ENCODE results near the gene TMEM63B. TPM values are rescaled to one million over a fixed set of nuclear protein-coding genes. Genes with fewer than 3 reads are reported as not detected.

TMEM63B gene
- total RNA-seq, 1 experiment from 2014 or later, result 17.7 TPM

DNA sequence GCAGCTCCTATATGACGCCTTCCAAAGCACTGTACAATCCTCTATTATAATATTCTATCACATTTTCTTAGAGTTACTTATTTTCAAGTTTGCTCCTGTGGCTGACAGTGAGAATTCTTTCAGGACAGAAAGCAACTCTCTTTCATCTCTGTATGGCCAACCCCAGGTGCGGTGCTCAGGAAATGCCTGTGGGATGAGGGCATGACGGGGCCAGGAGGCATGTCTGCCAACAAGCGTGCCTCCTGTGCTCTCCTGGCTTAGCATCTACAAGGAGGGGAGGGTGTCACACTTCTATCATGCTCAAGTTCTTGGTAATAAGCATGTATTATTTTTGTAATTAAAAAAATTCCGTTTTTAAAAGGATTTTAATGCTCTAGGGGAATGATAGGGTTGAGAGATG lies 11.5 kb upstream of the TMEM63B start:
- DNase-seq (ENCODE audit: extremely low read depth, low read depth), result no peak

DNA sequence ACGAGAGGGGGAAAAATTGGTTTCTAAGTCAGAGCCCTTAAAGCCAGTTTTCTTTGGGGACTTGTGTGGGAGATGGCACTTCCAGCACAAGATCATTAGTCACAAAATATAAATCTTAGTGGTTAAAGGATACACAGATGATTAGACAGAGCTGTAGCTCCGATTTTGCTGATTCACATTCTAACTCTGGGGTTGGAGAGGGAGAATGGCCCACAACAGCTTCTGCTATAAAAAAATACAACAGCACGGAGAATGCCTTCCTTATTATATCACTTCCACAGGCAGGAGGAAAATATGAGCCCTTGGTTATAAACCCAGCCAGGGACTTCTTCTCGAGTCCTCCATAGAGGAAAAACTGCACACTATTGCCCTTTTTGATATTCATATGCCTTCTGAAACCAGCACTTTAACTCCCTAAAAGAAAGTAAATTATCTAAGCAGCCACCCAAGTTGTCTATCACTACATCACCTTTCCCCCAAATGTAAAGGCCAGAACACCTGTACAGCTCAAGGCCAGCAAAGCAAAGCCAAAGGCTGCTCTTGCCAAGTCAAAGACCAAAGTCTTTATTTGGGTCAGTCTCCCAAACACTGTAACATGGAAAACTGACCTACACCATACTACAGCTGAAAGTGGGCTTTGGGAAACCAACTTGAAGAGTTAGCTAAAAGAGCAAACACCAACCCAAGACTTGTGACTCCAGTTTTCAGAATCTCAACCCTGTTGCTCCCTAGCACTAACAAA lies 10.5 kb upstream of the TMEM63B start:
- no peak for DNase-seq (ENCODE audit: extremely low read depth, low read depth)

DNA sequence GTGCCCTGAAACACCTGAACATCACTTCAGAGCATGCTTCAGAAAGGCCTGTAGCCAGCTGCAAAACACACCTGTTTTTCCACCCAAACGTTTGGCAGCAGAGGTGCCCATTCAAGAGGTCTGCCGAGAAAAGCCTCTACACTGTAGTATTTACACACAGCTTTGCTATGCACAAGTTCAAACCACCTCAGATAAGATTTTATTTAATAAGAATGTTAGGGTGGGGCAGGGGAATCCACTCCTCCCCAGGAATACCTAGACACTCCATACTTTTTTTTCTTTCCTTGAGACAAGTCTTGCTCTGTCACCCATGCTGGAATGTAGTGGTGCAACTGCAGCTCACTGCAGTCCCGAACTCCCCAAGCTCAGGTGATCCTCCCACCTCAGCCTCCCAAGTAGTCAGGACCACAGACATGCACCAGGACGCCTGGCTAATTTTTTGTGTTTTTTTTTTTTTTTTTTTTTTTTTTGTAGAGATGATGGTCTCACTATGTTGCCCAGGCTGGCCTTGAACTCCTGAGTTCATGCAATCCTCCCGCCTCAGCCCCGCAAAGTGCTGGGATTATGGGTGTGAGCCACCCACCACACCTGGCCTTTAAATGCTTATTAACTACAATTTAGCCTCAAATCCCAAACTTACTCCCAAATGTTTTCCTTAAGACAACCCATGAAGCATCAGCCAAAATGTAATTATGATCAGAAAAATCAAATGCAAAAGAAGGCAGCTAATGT lies 9.8 kb upstream of the TMEM63B start:
- no peak for DNase-seq (ENCODE audit: extremely low read depth, low read depth)

DNA sequence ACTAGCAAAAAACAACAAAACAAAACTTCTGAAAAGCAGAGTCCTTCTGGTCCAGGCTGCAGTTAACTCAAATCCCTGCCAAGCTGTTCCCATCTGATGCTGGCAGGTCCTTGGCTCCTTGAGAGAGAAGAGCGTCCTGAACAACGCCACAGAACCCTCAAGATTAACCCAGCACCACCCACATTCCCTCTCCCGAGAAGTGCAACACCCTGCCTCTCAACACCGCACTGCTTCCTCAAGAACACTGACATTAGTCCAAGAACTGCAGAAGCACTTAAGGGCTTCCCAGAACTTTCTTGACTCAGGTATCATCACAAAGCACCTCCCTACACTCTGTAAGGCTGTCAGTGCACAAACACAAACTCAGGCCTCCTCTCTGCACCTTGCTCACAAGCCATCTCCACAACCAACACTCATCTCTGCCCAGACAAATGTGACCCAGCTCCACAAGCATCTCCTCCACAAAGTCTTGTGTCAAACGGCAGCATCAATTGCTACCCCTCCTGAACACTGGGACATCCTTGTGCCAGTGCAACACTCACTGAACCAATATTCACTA lies 7.6 kb upstream of the TMEM63B start:
- DNase-seq (ENCODE audit: extremely low read depth, low read depth), result no peak

DNA sequence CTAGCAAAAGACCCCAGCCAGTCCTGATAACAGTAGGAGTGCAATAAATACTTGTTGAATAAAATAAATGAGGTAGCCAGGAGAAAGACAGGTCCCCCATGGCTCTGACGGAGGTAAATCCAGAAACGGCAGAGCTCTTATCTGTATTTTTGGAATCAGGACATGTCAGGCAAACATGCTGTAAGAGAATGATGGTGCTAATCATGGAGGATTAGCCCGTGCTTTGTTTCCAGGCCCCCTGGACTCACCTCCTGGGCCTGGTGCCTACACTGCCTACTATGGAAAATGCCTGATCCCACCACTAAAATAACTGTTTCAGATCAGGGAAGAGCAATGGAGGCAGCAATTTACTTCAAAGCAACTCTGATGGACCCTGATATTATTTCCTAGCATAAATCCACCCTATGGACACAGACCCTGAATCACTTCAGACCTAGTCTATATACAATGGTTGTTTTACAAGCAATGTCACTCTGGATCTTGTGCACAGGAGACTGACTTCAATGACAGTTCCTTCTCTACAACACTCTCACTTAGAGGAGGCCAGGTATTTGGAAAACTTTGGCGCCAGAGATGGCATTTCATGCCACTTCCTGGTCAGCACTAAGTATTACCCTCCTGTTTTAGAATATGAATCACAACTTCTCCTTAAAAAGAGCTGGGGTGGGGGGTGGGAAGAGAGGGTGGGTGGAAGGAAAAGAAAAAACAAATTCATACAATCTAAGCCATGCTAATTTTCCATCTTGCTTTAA lies 6.5 kb upstream of the TMEM63B start:
- no peak for DNase-seq (ENCODE audit: extremely low read depth, low read depth)

DNA sequence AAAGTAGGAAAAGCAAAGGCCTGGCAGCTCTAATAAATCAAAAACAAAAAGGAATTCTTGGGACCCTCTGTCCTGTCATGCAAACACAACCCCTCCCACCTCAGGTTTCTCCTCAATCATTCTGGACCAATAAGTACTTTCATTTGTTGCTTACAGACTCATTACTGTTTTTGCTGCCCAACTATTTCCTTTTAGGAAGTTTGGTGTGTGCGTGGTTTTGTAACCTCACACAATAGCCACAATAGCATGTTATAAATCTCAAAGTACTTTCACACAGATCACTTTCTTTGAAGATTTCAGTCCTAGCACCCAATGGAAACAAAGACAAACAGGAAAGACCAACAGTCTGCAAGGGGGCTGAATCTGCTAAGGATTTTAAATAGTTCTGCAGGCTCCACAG lies 4.6 kb upstream of the TMEM63B start:
- no peak for DNase-seq (ENCODE audit: extremely low read depth, low read depth)

DNA sequence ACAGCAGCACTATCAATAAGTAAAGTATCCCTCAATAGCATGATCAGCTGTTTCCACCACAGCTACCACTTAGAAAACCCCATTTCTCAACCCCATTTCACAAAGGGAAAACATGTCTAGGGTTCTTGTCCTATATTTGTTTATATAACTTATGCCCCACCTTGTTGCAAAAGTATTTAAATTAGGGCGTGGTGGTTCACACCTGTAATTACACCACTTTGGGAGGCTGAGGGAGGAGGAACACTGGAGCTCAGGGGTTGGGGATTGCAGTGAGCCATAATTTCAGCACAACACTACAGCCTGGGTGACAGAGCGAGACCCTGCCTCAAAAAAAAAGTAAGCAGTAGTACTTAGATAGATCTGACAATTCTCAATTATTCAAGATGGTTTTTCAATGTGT lies 3.8 kb upstream of the TMEM63B start:
- DNase-seq (ENCODE audit: extremely low read depth, low read depth), result no peak

DNA sequence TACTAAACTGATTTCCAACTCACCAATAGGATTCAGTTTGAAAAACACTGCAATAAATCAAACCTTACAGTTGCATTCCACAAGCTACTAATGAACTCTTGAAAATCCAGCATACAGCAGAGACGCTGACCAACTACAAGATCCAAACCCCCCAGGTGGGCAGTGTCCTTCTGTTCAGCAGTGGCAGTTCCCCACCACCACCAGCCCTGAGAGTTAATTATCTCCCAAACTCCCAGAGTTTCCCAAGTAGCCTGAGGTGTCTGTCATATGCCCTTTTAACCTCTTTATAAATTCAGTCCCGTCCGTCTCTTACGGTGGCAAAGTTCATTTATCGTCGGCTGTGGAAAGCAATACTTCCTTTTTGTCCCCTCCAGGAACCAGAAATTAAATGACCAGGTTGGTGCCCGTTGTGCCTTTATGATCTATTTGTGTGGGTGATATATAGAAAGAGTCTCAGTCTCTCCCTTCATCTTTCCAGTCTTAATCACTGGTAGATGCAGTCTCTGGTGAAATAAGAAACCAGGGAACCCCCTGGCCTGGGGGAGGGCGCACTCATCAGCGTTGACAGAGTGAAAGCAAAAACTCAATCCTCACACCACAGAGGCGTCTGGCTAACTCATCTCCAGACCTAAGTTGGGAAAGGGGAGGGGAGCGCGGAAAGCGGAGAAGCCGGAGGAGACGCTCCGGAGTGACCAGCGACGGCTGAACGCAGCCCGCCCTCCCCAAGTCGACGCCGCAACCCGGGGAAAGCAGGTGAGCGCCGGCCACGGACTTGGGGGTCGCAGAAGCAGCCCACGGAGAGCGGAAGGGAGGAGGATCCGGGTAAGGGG lies 819 bp upstream of the TMEM63B start:
- DNase-seq (ENCODE audit: extremely low read depth, low read depth), result no peak

DNA sequence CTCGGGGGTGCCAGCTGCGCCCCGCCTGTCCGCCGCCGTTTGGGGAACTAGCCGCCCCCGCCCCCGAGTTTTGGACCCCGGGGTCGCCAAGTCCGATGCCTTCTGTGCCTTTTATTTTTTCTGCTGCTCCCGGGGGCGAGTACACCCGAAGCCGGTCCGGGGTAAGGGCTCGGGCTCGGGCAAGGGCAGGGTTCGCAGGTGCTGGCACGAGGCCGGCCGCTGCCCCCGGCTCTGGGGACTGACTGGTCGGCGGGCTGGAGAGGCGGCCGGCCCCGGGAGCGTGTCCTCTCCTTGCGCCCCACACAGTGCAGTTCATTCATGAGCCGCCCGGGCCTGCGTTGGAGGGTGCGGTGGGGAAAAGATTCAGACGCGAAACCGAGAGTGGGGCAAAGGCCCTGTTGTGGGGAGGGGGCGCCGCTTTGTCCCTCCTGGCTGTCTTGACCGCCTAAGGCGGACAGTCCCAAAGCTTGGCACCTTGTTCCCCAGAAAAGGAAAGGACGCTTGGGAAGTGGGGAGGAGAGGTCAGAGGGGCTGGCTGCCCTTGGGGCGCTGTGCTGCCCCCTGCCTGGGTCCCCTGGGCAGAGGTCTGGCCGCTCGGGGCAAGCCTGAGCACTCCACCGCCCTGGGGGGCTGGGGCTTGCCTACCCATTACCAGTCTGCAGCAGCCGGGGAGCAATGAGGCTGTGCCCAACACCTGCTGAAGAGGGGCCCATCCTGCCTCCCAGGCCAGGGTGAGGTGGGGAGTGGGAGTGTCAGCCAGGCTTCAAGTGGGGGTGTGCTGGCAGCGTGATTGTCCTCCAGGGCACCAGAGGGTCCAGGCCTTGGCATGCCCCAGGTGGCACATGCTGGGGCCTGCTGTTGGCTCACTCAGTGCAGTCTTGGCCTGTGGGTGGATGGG lies 915 bp downstream of the TMEM63B start:
- peak; percentile 17 for DNase-seq (ENCODE audit: extremely low read depth, low read depth)

DNA sequence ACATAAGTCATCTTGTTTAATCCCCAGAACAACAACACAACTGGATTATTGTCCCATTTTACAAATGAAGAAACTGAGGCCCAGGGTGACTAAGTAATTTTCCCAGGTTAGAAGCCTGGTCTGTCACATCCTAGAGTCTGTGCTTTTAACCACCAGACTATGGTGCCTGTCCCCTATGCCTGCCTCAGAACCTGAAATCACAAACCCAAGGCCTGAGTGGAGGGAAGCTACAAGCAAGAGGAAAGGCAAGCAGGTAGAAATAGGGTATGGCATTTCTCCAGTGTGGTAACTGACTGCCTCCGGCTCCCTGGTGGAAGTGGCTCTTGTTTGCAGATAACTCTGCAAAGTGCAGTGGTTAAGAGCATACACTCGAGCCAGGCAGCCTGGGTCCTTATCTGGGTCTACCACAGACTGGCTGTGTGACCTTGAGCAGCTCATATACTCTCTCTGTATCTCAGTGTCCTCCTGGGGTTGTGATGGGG lies 2.5 kb downstream of the TMEM63B start:
- DNase-seq (ENCODE audit: extremely low read depth, low read depth), result no peak

DNA sequence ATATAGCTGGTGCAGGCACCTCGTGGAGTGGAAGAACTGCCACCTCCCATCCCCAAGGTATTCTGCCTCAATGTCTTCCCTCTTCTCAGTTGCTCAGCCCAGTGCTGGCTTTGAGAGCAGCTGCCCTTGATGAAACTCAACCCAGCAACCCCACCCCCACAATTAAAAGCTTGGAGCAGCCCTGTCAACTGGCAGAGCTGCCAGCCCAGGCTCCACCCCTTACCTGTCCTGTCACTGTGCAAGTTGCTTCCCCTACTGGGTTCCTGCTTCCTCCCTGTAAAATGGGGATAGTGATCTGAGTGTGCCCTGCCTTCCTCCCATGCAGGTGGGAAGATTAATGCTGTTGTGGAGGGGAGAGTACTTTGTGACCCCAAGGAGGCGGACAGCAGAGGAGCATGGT lies 4.5 kb downstream of the TMEM63B start:
- no peak for DNase-seq (ENCODE audit: extremely low read depth, low read depth)

DNA sequence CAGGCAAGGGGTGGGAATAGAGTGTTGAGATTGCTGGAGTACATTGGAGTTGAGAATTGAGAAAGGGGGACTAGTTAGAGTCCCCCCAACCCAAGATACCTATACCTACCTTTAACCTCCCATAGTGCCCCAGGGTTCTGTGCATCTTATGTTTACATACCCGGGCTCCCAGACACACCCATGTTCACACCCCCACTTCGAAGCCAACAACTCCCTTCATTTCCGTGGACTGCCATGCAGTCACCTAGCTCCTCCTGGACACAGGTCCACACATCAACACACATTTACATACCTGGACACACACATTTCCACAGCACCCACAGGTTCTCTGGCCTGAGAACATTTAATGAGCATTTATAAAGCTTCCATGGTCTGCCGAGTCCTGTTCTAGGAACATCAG lies 5.1 kb downstream of the TMEM63B start:
- no peak for DNase-seq (ENCODE audit: extremely low read depth, low read depth)

DNA sequence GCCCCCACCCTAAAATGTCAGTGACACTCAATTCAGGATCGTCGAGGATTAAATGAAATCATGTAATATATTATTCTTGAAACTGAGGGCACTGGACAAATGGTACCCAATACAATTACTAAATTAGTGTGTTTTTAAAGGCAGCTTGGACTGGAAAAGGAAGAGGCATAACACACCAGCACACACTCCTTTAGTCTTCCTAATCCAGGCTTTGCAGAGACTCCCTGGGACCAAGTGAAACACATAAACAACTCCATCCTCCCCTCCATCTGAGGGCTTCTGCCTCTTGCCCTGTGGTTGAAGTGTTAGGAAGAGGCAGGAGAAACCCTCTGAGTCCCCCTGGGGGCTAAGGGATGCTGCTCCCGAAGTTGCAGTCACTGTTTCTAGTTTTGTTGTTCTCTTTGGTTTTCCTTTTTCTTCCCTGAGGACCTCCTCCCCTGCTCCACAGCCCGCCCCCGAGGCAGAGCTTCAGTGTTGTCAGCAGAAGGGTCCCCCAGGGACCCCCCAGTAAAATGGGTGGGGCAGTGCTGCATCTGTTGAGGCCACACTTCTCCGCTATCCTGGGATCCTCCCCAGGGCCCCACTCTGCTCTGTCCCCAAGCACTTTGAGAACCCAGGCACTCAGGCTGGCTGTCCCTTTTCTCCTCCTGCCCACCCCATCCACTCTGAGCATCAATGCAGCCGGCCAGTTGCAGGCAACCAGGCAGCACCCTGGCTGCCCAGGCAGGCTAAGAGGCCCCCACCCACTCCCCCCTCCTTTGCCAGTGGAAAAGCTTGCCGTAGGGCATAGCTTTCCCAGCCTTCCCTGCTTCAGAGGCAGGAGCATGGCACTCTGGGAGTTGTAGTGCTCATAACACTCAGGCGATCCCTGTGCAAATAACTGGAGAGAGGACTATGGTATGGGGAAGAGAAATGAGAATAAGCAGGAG lies 5.9 kb downstream of the TMEM63B start:
- no peak for DNase-seq (ENCODE audit: extremely low read depth, low read depth)

DNA sequence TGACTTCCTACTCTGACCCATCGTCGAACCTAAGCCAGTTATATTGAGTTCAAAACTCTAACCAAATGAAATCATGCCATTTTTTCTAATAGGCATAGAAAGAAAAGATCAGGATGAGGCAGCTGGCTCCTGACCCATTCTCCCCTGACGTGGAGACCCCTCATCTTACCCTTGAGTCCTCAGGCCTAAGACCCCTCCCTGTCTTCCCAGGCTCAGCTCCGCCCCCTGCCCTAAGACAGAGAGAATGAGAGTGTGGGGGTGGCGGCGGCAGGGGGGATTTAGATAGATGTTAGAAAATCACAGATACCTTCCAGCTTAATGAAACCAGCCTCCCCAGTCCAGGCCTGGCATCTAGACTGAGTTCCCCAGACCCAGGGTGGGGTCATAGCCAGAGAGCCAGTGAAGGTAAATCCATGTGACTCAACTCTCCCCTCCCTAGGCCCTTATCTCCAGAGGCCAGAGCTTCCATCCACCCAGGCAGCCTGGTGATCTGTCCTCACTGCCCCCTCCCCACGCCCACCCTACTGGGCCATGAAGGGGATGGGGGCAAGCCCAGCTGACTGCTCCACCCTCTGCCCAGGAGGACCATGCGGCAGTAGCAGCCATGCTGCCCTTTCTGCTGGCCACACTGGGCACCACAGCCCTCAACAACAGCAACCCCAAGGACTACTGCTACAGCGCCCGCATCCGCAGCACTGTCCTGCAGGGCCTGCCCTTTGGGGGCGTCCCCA lies 6.8 kb downstream of the TMEM63B start:
- DNase-seq (ENCODE audit: extremely low read depth, low read depth), result no peak

DNA sequence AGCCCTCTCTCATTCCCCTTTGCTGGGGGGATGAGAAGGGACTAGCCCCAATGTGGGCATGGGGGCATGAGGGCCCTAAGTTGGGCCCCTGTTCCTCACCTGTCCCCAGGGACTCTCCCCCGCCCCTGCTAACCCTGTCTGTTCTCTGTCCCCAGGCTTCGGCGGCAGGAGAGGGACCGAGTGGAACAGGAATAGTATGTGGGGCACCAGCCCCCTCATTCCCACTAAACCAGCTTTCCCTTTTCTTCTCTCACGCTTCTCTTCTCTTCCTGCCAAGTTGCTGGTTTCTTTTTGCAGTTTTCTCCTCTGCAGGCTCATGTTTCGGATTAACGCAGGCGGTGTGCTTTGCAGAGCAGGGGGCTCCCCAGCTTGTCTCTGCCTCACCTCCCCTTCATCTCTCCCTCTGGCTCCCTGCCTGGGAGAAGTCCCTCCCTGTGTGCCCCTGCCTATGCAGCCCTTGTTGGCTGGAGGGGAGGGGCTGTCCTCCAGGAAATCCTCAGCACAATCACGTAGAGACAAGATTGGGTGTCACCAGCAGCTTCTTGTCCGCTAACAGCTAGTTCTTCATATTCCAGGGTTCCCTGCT lies 7.9 kb downstream of the TMEM63B start:
- no peak for DNase-seq (ENCODE audit: extremely low read depth, low read depth)

DNA sequence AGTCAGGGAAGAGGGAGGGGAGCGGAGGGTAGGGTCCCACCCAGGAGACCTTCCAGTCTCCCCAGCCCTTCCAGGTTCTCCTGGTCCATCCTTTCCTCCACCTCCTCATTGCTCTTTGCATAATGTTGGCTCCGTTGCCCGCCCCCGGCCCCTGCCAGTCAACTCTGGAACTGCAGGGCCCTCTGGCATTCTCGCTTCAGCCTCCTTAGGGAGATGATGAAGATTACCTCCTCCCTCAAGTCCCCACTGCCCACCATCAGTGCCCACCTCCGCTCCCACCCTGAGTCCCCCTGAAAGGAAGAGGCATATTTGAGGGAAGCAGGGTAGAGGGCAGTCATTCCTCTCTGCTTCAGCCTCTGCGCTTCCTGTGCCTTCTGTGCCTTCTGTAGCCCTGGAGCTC lies 8.5 kb downstream of the TMEM63B start:
- DNase-seq (ENCODE audit: extremely low read depth, low read depth), result no peak

DNA sequence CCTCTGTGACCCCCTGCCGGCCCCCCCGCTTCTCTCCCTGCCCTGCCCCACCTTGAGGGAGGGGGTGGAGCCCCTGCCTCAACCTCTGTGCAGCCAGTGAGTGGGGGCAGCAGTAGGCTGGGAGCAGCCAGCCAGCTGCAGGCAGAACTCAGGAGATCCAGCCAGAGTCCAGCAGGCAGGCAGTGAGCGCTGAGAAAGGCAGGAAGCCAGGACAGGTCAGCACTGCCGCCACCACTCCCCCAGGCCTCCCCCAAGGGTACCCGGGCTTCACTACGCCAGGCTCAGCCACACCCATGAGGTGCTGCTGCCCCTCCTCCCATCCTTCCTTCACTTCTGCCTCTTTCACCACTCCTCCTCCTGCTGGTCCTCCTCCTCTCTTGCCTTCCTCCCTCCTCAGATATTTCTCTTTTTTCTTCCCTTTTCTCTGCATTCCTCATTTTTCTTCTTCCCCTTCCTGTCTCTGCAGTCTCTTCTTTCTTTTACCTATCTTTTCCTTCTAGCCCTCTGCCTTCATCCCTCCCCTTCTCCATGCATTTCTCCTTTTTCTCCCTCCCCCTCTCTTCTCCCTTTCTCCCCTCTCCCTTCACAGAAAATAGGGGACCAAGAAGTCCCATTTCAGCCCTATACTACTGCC lies 11.5 kb downstream of the TMEM63B start:
- no peak for DNase-seq (ENCODE audit: extremely low read depth, low read depth)

Measured in NCI-H460 (cell line).